Osteoblast (primary cell): ENCODE data around the gene DOCK10. TPM values are rescaled to one million over a fixed set of nuclear protein-coding genes. Genes with fewer than 3 reads are reported as not detected.

ENCODE experiments used
- DNase-seq: peaks from one replicate; pipeline ENCODE4 v3.0.0; 2011; ENCODE audit warnings: low spot score, mixed read lengths; ENCODE audit not compliant: insufficient read length; ENCODE audit errors: missing footprints
- H2AFZ ChIP-seq: 2 replicates; pipeline ENCODE4 v1.6.0; 2011; ENCODE audit warnings: mild to moderate bottlenecking, low read length
- H3K27ac ChIP-seq: 2 replicates; pipeline ENCODE4 v1.5.1; 2011; ENCODE audit warnings: mild to moderate bottlenecking, low read depth, low read length, moderate library complexity
- H3K27me3 ChIP-seq: 2 replicates; pipeline ENCODE4 v1.6.0; 2012; ENCODE audit warnings: mild to moderate bottlenecking, control low read depth, inconsistent platforms, low read length, moderate library complexity; ENCODE audit not compliant: insufficient read depth
- H3K36me3 ChIP-seq: 2 replicates; pipeline ENCODE4 v1.5.1; 2011; ENCODE audit warnings: mild to moderate bottlenecking, low read length, control low read depth, moderate library complexity; ENCODE audit not compliant: insufficient read depth
- H3K4me1 ChIP-seq: 2 replicates; pipeline ENCODE4 v1.5.1; 2011; ENCODE audit warnings: mild to moderate bottlenecking, low read length, control low read depth, moderate library complexity; ENCODE audit not compliant: insufficient read depth
- H3K4me2 ChIP-seq: 2 replicates; pipeline ENCODE4 v1.6.0; 2011; ENCODE audit warnings: mild to moderate bottlenecking, low read length; ENCODE audit not compliant: insufficient read depth
- H3K4me3 ChIP-seq: fragments of 200-600 bp; sonication (generic); 3 replicates; pipeline ENCODE4 v1.5.1; 2012; ENCODE audit warnings: mild to moderate bottlenecking, low read length, inconsistent platforms; ENCODE audit not compliant: insufficient read depth
- H3K79me2 ChIP-seq: 2 replicates; pipeline ENCODE4 v1.6.0; 2012; ENCODE audit warnings: mild to moderate bottlenecking, low read length, control low read depth, inconsistent platforms; ENCODE audit not compliant: insufficient read depth
- H3K9me3 ChIP-seq: 2 replicates; pipeline ENCODE4 v1.5.1; 2011; ENCODE audit warnings: low read depth, low read length, control low read depth
- H4K20me1 ChIP-seq: 2 replicates; pipeline ENCODE4 v1.6.0; 2012; ENCODE audit warnings: mild to moderate bottlenecking, low read length, control low read depth; ENCODE audit not compliant: insufficient read depth
- CTCF ChIP-seq: IDR thresholded peaks from 2 replicates; pipeline ENCODE4 v1.5.1; 2011; ENCODE audit warnings: mild to moderate bottlenecking, low read depth, low read length, moderate library complexity; ENCODE audit errors: extremely low read depth
- total RNA-seq: library from RNA; depleted of rRNA; stranded (reverse); fragments of >200 nt; gene quantifications from 2 replicates; pipeline ENCODE4 v1.2.3, GENCODE V29; 2012

DOCK10 gene
- total RNA-seq, 1 donor: 33.3 TPM

- H3K4me2 ChIP-seq: peak overlapping the region; percentile 69
- peaks cover 18% of the 10 kb centered on the region for H3K4me1 ChIP-seq
- peak overlapping the region; percentile 38 for H3K27ac ChIP-seq
- peaks cover 89% of the 10 kb centered on the region for H3K79me2 ChIP-seq
- TF ChIP-seq CTCF: no peak
- H3K36me3 ChIP-seq: no peaks in the 10 kb centered on the region
- DNase-seq: peak; percentile 32
- H2AFZ ChIP-seq: peak overlapping the region; percentile 23
- no peaks in the 10 kb centered on the region for H3K27me3 ChIP-seq
- H4K20me1 ChIP-seq: no peaks in the 10 kb centered on the region
- no peaks in the 10 kb centered on the region for H3K9me3 ChIP-seq
- peak overlapping the region; percentile 17 for H3K4me3 ChIP-seq
These were observed 83.4 kb downstream of the DOCK10 start for GRCh38 chr2:224958873-224959272.

GRCh38 chr2:224958462-224958857 lies 83.8 kb downstream of the DOCK10 start:
- no peaks in the 10 kb centered on the region for H3K9me3 ChIP-seq
- peak overlapping the region; percentile 69 for H3K4me2 ChIP-seq
- peak; percentile 77 for DNase-seq
- peaks cover 90% of the 10 kb centered on the region for H3K79me2 ChIP-seq
- no peak for TF ChIP-seq CTCF
- no peaks in the 10 kb centered on the region for H3K36me3 ChIP-seq
- no peaks in the 10 kb centered on the region for H4K20me1 ChIP-seq
- H3K4me3 ChIP-seq: no peak overlapping the region
- no peaks in the 10 kb centered on the region for H3K27me3 ChIP-seq
- peak overlapping the region; percentile 38 for H3K27ac ChIP-seq
- H2AFZ ChIP-seq: no peak overlapping the region
- peaks cover 18% of the 10 kb centered on the region for H3K4me1 ChIP-seq

GRCh38 chr2:224957540-224958461 lies 84.5 kb downstream of the DOCK10 start:
- H3K27ac ChIP-seq: peak overlapping the region; percentile 38

More at GRCh38 chr2:224957540-224958461, 84.5 kb downstream of the DOCK10 start:
- H3K27me3 ChIP-seq: no peaks in the 10 kb centered on the region
- H4K20me1 ChIP-seq: no peaks in the 10 kb centered on the region
- no peak for TF ChIP-seq CTCF
- peaks cover 90% of the 10 kb centered on the region for H3K79me2 ChIP-seq
- peak overlapping the region; percentile 69 for H3K4me2 ChIP-seq
- no peak overlapping the region for H2AFZ ChIP-seq
- no peaks in the 10 kb centered on the region for H3K36me3 ChIP-seq
- H3K4me1 ChIP-seq: peaks cover 18% of the 10 kb centered on the region
- DNase-seq: peak; percentile 42
- no peaks in the 10 kb centered on the region for H3K9me3 ChIP-seq
- H3K4me3 ChIP-seq: no peak overlapping the region
